ENCODE measurements around the gene TRPV3. TPM values are rescaled to one million over a fixed set of nuclear protein-coding genes. Genes with fewer than 3 reads are reported as not detected.
"Not testable (repeated sequence)": the region's sequence is repeated elsewhere in the genome, so short reads cannot be mapped to it uniquely, and the experiment has no call there.

The TRPV3 gene
- total RNA-seq, 1 donor from 2014 or later, result 2.1 TPM

DNA sequence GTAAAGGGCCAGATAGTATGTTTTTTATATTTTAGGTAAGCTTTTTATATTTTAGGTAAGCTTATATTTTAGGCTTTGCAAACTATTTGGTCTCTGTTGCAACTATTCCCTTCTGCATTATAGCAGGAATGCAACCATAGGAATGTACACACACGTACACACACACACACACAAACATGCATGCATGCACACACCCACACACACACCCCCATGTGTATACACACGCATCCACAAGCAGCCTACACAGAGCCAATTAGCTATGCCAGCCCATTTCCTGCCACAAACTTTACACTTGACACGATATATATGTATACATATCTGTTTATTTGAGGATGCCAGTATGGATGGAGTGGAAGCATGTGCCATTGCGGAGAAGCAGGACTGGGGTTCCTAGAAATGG lies 7.5 kb upstream of the TRPV3 start:
- H3K27ac Mint-ChIP-seq (ENCODE audit: unreplicated experiment), result no peak overlapping the region
- no peaks in the 10 kb centered on the region for H3K27me3 Mint-ChIP-seq (ENCODE audit: low read depth)
- no peaks in the 10 kb centered on the region for H3K9me3 Mint-ChIP-seq
- no peak for DNase-seq (ENCODE audit: low read depth, low spot score)
- no peak overlapping the region for H3K4me3 Mint-ChIP-seq
- TF ChIP-seq, protein P1, sequence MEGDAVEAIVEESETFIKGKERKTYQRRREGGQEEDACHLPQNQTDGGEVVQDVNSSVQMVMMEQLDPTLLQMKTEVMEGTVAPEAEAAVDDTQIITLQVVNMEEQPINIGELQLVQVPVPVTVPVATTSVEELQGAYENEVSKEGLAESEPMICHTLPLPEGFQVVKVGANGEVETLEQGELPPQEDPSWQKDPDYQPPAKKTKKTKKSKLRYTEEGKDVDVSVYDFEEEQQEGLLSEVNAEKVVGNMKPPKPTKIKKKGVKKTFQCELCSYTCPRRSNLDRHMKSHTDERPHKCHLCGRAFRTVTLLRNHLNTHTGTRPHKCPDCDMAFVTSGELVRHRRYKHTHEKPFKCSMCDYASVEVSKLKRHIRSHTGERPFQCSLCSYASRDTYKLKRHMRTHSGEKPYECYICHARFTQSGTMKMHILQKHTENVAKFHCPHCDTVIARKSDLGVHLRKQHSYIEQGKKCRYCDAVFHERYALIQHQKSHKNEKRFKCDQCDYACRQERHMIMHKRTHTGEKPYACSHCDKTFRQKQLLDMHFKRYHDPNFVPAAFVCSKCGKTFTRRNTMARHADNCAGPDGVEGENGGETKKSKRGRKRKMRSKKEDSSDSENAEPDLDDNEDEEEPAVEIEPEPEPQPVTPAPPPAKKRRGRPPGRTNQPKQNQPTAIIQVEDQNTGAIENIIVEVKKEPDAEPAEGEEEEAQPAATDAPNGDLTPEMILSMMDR (conservative IDR thresholded peaks at IDR 0.05), result no peak
- H3K36me3 Mint-ChIP-seq (ENCODE audit: low read depth), result peaks cover 15% of the 10 kb centered on the region
- H3K4me1 Mint-ChIP-seq, result peaks cover 4% of the 10 kb centered on the region

DNA sequence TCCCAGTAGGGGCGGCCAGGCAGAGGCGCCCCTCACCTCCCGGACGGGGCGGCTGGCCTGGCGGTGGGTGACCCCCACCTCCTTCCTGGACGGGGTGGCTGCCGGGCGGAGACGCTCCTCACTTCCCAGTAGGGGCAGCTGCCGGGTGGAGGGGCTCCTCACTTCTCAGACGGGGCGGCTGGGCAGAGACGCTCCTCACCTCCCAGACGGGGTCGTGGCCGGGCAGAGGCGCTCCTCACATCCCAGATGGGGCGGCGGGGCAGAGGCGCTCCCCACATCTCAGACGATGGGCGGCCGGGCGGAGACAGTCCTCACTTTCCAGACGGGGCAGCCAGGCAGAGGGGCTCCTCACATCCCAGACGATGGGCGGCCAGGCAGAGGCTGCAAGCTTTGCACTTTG lies 6.6 kb upstream of the TRPV3 start:
- not testable (repeated sequence) for H3K4me1 Mint-ChIP-seq; H3K27me3 Mint-ChIP-seq (ENCODE audit: low read depth); DNase-seq (ENCODE audit: low read depth, low spot score); H3K27ac Mint-ChIP-seq (ENCODE audit: unreplicated experiment); H3K9me3 Mint-ChIP-seq; H3K4me3 Mint-ChIP-seq
- peaks cover 11% of the 10 kb centered on the region for H3K36me3 Mint-ChIP-seq (ENCODE audit: low read depth)

GRCh38 chr17:3559270-3559645 lies 1.6 kb upstream of the TRPV3 start:
- Mint-ChIP-seq H3K27ac (ENCODE audit: unreplicated experiment) (no peak overlapping the region), H3K36me3 (ENCODE audit: low read depth) (peaks cover 3% of the 10 kb centered on the region), H3K9me3 (no peaks in the 10 kb centered on the region), H3K27me3 (ENCODE audit: low read depth) (no peaks in the 10 kb centered on the region), H3K4me3 (no peak overlapping the region), H3K4me1 (peaks cover 4% of the 10 kb centered on the region)
- TF ChIP-seq, protein P1 (conservative IDR thresholded peaks at IDR 0.05), result no peak
- DNase-seq (ENCODE audit: low read depth, low spot score), result no peak

- Mint-ChIP-seq H3K4me3 (no peak overlapping the region), H3K27ac (ENCODE audit: unreplicated experiment) (peak overlapping the region; percentile 27), H3K36me3 (ENCODE audit: low read depth) (peaks cover 3% of the 10 kb centered on the region), H3K9me3 (no peaks in the 10 kb centered on the region), H3K27me3 (ENCODE audit: low read depth) (no peaks in the 10 kb centered on the region), H3K4me1 (peaks cover 4% of the 10 kb centered on the region)
- TF ChIP-seq, protein P1 (conservative IDR thresholded peaks at IDR 0.05), result no peak
- DNase-seq (ENCODE audit: low read depth, low spot score), result no peak
Observed at GRCh38 chr17:3558603-3559269, 1.1 kb upstream of the TRPV3 start.

- Mint-ChIP-seq H3K4me1 (no peaks in the 10 kb centered on the region), H3K36me3 (ENCODE audit: low read depth) (no peaks in the 10 kb centered on the region), H3K9me3 (no peaks in the 10 kb centered on the region), H3K27me3 (ENCODE audit: low read depth) (no peaks in the 10 kb centered on the region), H3K27ac (ENCODE audit: unreplicated experiment) (no peak overlapping the region), H3K4me3 (no peak overlapping the region)
- DNase-seq (ENCODE audit: low read depth, low spot score), result no peak
- TF ChIP-seq, protein P1 (conservative IDR thresholded peaks at IDR 0.05), result no peak
Observed at GRCh38 chr17:3556916-3557767, 470 bp downstream of the TRPV3 start.
